GM23248 (cell line): Measurements from ENCODE around the gene NTRK2.

ENCODE experiments used
- EZH2 ChIP-seq: fragments of 200-600 bp; sonication (generic); IDR thresholded peaks from 2 replicates; pipeline ENCODE4 v1.6.1; 2018; ENCODE audit warnings: antibody characterized with exemption, mild to moderate bottlenecking; ENCODE audit not compliant: insufficient read depth, poor library complexity, severe bottlenecking
- EZH2phosphoT487 ChIP-seq: fragments of 200-600 bp; sonication (generic); IDR thresholded peaks from 2 replicates; pipeline ENCODE4 v1.6.1; 2018; ENCODE audit warnings: antibody characterized with exemption, moderate library complexity, mild to moderate bottlenecking, low read depth; ENCODE audit not compliant: insufficient read depth

DNA sequence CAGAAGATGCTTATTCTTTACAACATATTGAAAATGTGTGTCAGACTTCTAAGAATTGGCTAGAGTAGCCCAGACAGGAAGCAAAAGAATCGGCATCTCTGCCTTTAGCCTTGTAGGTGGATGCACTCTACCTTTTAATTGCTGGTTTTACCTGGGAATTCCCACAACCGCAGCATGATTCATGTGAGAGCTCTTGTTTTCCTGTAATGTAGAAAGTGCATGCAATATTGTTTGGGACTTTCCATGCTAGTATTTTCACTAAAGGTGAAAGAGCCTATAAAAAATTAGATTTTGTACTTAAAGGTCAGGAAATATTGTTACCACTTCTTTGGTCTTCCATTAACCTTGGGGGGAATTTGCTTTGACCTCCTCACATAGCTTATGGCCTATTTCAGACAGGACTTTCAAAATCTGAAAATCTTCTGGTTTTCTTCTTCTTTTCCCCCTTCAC is 89.8 kb downstream of the NTRK2 start:
- TF ChIP-seq EZH2phosphoT487 (no peak), EZH2 (no peak)
